Cardiac muscle cell (in vitro differentiated cells and primary cell): ENCODE measurements around the gene TEPSIN. TPM values are rescaled to one million over a fixed set of nuclear protein-coding genes. Genes with fewer than 3 reads are reported as not detected.
A peak's percentile ranks its signal among the peaks of the same experiment; 100 is the strongest.

Experiments used
- DNase-seq, 2 donors: peaks; one replicate each; pipeline versions ENCODE4 v3.0.0 to v3.0.0-alpha.2; 2010 to 2017; ENCODE audit warnings: low read depth in 1 of 2, low spot score in 1 of 2
- H3K27ac ChIP-seq: fragments of 200-600 bp; sonication (generic); 2 replicates; pipeline ENCODE4 v1.5.1; 2016
- H3K27me3 ChIP-seq: fragments of 200-600 bp; sonication (generic); 2 replicates; pipeline ENCODE4 v1.6.0; 2016; ENCODE audit warnings: control low read depth
- H3K36me3 ChIP-seq: fragments of 200-600 bp; sonication (generic); 2 replicates; pipeline ENCODE4 v1.5.1; 2016; ENCODE audit warnings: control low read depth
- H3K4me1 ChIP-seq: fragments of 200-600 bp; sonication (generic); 2 replicates; pipeline ENCODE4 v1.8.1; 2017; ENCODE audit warnings: low read depth, mild to moderate bottlenecking, mixed run types
- H3K4me3 ChIP-seq: fragments of 200-600 bp; sonication (generic); 2 replicates; pipeline ENCODE4 v1.5.1; 2016; ENCODE audit warnings: mild to moderate bottlenecking
- H3K9me3 ChIP-seq: fragments of 200-600 bp; sonication (generic); 2 replicates; pipeline ENCODE4 v1.5.1; 2017; ENCODE audit warnings: low read depth, mild to moderate bottlenecking, control low read depth
- polyA plus RNA-seq: library from polyadenylated mRNA; unstranded; fragments of >200 nt; fragmentation: Nextera tagmentation; extraction: Ambion mirVana; gene quantifications from 2 replicates; pipeline ENCODE4 v1.2.1, GENCODE V29; 2016
- total RNA-seq: library from RNA; depleted of rRNA; stranded (reverse); fragments of >200 nt; gene quantifications from 2 replicates; pipeline ENCODE4 v1.2.3, GENCODE V29; 2016
- TF ChIP-seq, protein P1 (sequence below): IDR thresholded peaks from 2 replicates; pipeline ENCODE4 v1.5.1; 2012; ENCODE audit warnings: low read depth, mild to moderate bottlenecking, low read length

TEPSIN gene
- total and polyA plus RNA-seq, 2 experiments from 2014 or later: 34.8 to 52.5 TPM

DNA sequence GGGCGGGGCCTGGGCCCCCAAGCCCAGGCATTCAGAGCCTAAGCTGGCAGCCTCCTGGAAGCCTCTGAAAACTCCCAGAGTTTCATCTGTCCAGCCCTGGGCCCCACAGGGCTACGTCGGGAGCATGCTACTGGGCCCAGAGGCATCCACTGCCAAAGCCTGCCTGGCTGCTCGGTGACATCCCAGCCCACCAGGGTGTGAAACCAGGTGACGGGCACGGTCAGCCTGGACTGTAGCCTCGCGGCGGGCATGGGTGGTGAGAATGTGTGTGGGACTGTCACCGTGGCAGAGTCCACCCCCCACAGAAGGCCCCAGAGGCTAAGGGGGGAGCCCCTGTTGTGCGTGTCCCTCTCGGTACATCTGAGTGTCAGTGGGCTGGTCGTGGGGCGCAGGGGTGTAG, 47.2 kb downstream of the TEPSIN start:
- Histone ChIP-seq H3K9me3 (no peaks in the 10 kb centered on the region), H3K36me3 (no peaks in the 10 kb centered on the region)
- TF ChIP-seq, protein P1, sequence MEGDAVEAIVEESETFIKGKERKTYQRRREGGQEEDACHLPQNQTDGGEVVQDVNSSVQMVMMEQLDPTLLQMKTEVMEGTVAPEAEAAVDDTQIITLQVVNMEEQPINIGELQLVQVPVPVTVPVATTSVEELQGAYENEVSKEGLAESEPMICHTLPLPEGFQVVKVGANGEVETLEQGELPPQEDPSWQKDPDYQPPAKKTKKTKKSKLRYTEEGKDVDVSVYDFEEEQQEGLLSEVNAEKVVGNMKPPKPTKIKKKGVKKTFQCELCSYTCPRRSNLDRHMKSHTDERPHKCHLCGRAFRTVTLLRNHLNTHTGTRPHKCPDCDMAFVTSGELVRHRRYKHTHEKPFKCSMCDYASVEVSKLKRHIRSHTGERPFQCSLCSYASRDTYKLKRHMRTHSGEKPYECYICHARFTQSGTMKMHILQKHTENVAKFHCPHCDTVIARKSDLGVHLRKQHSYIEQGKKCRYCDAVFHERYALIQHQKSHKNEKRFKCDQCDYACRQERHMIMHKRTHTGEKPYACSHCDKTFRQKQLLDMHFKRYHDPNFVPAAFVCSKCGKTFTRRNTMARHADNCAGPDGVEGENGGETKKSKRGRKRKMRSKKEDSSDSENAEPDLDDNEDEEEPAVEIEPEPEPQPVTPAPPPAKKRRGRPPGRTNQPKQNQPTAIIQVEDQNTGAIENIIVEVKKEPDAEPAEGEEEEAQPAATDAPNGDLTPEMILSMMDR: no peak

DNA sequence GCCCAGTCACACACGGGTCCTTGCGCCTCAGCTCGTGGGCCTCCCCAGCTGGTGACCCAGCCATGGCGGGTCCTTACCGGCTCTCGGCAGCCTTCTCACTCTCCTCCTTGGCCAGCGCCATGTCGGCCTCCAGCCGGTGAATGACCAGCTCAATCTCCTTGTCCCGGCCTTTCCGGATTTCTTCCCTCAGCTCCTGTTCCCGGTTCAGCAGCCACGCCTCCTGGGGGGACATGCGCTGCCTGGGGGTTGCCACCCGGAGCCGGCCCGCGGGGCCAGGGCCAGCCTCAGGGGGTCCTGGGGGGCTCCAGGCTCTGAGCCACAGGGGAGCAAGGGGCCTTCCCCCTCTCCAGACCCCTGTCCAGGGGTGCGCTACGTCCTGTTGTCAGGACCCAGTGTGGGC, 47.7 kb downstream of the TEPSIN start:
- Histone ChIP-seq H3K4me3 (no peak overlapping the region), H3K4me1 (no peaks in the 10 kb centered on the region), H3K36me3 (no peaks in the 10 kb centered on the region), H3K27ac (no peak overlapping the region), H3K9me3 (no peaks in the 10 kb centered on the region), H3K27me3 (no peaks in the 10 kb centered on the region)
- DNase-seq: no peak
- TF ChIP-seq, protein P1: no peak

More for the DNA sequence above, 47.2 kb downstream of the TEPSIN start:
- H3K27me3 ChIP-seq: no peaks in the 10 kb centered on the region
- H3K4me1 ChIP-seq: no peaks in the 10 kb centered on the region
- H3K27ac ChIP-seq: no peak overlapping the region
- DNase-seq: no peak
- H3K4me3 ChIP-seq: no peak overlapping the region

DNA sequence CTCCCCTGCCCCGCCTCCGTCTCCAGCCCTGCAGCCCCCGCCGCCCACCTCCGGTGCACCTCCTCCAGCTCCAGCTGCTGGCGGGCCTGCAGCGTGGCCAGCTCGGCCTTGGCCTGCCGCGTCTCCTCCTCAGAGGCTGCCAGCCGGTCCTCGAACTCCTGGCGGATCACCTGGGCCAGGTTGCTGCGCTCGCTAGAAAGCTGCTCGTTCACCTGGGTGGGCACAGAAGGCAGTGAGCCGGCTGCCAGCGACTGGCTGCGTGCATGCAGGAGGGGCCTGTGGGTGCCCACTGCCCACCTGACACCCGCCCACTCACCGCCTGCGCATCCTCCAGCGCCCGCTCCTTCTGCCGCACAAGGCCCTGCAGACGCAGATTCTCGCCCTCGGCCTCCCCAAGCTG, 48.3 kb downstream of the TEPSIN start:
- DNase-seq: no peak
- Histone ChIP-seq H3K36me3 (no peaks in the 10 kb centered on the region), H3K27me3 (no peaks in the 10 kb centered on the region), H3K4me3 (no peak overlapping the region), H3K9me3 (no peaks in the 10 kb centered on the region), H3K4me1 (no peaks in the 10 kb centered on the region), H3K27ac (no peak overlapping the region)
- TF ChIP-seq, protein P1: no peak

DNA sequence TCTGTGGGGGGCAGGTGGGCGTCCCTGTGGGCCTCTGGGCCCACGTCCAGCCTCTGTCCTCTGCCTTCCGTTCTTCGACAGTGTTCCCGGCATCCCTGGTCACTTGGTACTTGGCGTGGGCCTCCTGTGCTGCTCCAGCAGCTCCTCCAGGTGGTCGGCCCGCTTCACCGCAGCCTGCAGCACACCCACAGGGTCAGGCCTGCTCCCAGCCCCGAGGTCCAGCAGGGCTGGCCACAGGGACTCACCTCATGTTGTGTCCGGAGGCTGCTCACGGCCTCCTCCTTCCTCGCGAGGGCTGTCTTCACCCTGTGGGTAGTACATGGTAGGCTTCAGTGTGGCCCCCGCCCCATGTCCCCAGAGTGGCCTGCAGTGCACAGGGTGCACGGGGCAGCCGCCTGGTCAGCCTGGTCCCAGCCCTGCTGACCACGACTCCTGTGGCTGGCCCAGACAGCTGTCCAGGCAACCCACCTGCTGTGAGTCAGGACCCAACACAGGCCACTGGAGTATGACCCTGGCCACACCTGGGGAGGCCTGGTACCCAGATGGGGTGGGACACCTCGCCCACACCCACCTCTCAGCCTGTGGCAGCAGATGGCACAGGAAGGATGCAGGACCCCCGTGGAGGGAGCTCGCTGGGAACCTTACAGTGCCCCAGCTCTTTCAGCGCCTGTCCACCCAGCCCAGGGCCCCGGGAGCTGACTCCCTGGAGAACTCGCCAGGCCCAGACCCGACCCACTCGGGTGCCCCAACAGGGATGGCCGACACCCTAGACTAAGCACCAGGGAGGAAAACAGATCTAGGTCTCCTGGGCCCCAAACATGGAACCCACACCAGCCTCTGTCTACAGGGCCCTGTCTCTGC, 49.0 kb downstream of the TEPSIN start:
- H3K27me3 ChIP-seq: no peaks in the 10 kb centered on the region
- H3K4me3 ChIP-seq: no peak overlapping the region
- H3K4me1 ChIP-seq: no peaks in the 10 kb centered on the region
- DNase-seq: peak; percentile 7 to 56
- no peak overlapping the region for H3K27ac ChIP-seq
- no peaks in the 10 kb centered on the region for H3K9me3 ChIP-seq
- TF ChIP-seq, protein P1: no peak
- no peaks in the 10 kb centered on the region for H3K36me3 ChIP-seq

DNA sequence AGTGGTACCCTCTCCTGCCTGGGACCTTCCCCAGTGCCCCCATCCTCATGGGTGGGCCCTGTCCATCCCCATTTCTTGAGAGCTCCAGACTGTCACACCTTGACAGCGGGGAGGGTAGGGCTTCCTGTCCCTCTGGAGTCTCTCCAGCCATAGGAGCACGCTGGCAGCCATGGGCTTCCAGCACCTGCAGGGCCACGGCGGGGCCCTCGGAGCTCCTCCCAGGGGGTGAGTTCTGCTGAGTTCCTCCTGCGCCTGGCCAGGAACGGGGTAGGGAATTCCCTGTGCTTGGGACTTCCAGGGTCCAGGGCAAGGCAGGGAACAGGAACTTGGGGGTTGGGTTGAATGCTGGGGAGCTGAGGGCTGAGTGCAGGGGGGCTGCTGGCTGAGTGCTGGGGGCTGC, 49.8 kb downstream of the TEPSIN start:
- H3K4me3 ChIP-seq: no peak overlapping the region
- DNase-seq: no peak
- H3K27me3 ChIP-seq: no peaks in the 10 kb centered on the region
- H3K36me3 ChIP-seq: no peaks in the 10 kb centered on the region
- TF ChIP-seq, protein P1: no peak
- no peaks in the 10 kb centered on the region for H3K9me3 ChIP-seq
- no peak overlapping the region for H3K27ac ChIP-seq
- H3K4me1 ChIP-seq: no peaks in the 10 kb centered on the region
